GM23248 (cell line): ENCODE measurements around the gene MYO1D.

Source experiments
- EZH2 ChIP-seq: fragments of 200-600 bp; sonication (generic); IDR thresholded peaks from 2 replicates; pipeline ENCODE4 v1.6.1; 2018; ENCODE audit warnings: antibody characterized with exemption, mild to moderate bottlenecking; ENCODE audit not compliant: insufficient read depth, poor library complexity, severe bottlenecking
- EZH2phosphoT487 ChIP-seq: fragments of 200-600 bp; sonication (generic); IDR thresholded peaks from 2 replicates; pipeline ENCODE4 v1.6.1; 2018; ENCODE audit warnings: antibody characterized with exemption, moderate library complexity, mild to moderate bottlenecking, low read depth; ENCODE audit not compliant: insufficient read depth

GRCh38 chr17:32917081-32917480, 40.2 kb upstream of the MYO1D start:
- TF ChIP-seq EZH2phosphoT487 (no peak), EZH2 (no peak)
